GM12865 (cell line): ENCODE results near the gene TMEM131L.

Experiments
- DNase-seq: peaks from one replicate; pipeline ENCODE4 v3.0.0; 2010; ENCODE audit warnings: low read depth
- H3K4me3 ChIP-seq: 2 replicates; pipeline ENCODE4 v1.5.1; 2011; ENCODE audit warnings: mild to moderate bottlenecking, low read depth, low read length, control low read depth
- CTCF ChIP-seq: IDR thresholded peaks from 2 replicates; pipeline ENCODE4 v1.5.1; 2011; ENCODE audit warnings: low read length, control low read depth, low read depth, inconsistent platforms; ENCODE audit not compliant: insufficient read depth; ENCODE audit errors: missing control alignments

The TMEM131L gene

GRCh38 chr4:153669838-153670237 is 203.7 kb downstream of the TMEM131L start:
- DNase-seq, result no peak
- H3K4me3 ChIP-seq, result no peak overlapping the region
- TF ChIP-seq CTCF, result no peak

GRCh38 chr4:153676486-153676885 is 210.3 kb downstream of the TMEM131L start:
- DNase-seq, result no peak
- no peak overlapping the region for H3K4me3 ChIP-seq
- no peak for TF ChIP-seq CTCF

GRCh38 chr4:153676984-153677383 is 210.8 kb downstream of the TMEM131L start:
- H3K4me3 ChIP-seq, result no peak overlapping the region
- no peak for TF ChIP-seq CTCF
- DNase-seq, result no peak

GRCh38 chr4:153679486-153679885 is 213.3 kb downstream of the TMEM131L start:
- no peak for DNase-seq
- H3K4me3 ChIP-seq, result no peak overlapping the region
- no peak for TF ChIP-seq CTCF

- TF ChIP-seq CTCF, result no peak
- H3K4me3 ChIP-seq, result peak overlapping the region; percentile 59
- DNase-seq, result no peak
Observed at GRCh38 chr4:153683763-153684181, 217.6 kb downstream of the TMEM131L start.

GRCh38 chr4:153684182-153684970 is 218.2 kb downstream of the TMEM131L start, which contains the start of gene TLR2:
Gene TLR2 (plus strand): TSS chr4:153684280. CDS start chr4:153702908, 18,628 bp downstream.
- DNase-seq, result peak; percentile 62
- H3K4me3 ChIP-seq, result peak within 1 kb of the TSS; percentile 59
- no peak for TF ChIP-seq CTCF

GRCh38 chr4:153684971-153685371 is 218.8 kb downstream of the TMEM131L start:
- H3K4me3 ChIP-seq, result peak overlapping the region; percentile 59
- no peak for DNase-seq
- no peak for TF ChIP-seq CTCF
